Gastrocnemius medialis (tissue), 4 donors: ENCODE measurements around the gene C1orf56.

ENCODE experiments used
- POLR2A ChIP-seq, 2 donors: fragments of 450-650 bp; IDR thresholded peaks; one replicate each; pipeline ENCODE4 v1.6.1; 2017; ENCODE audit warnings: antibody characterized with exemption in 2 of 2, mild to moderate bottlenecking in 2 of 2, moderate library complexity in 2 of 2
- TF ChIP-seq, protein P1 (sequence below), 5 experiments: fragments of 450-650 bp in 3 of 5; fragments of 200-600 bp in 2 of 5; sonication (generic) in 2 of 5; IDR thresholded peaks in 4 of 5; conservative IDR thresholded peaks in 1 of 5; 1 replicate in 4 of 5; 2 replicates in 1 of 5; pipeline ENCODE4 v1.5.1; 2016 to 2019; ENCODE audit warnings: antibody characterized with exemption in 5 of 5, mild to moderate bottlenecking in 3 of 5, moderate library complexity in 3 of 5

DNA sequence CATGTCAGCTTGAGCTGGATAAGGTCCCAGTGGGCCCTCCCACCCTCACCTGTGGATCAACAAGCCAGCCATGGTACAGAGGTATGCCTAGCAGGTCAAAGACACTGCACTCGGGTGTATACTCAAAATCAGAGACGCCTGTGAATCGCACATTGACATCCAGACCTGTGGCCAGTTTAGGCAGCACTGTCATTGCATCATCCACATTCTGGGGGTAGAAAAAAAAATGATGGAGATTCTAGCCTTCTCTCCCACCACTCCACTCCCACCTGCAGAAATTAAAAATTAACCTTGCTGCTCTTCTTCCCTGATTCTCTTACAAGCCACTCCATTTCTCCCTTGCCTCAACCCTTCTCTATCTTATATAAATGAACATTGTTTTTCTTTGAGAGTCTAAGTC lies 47.1 kb upstream of the C1orf56 start:
- no peak for TF ChIP-seq POLR2A (IDR thresholded peaks at IDR 0.05)
- TF ChIP-seq, protein P1, sequence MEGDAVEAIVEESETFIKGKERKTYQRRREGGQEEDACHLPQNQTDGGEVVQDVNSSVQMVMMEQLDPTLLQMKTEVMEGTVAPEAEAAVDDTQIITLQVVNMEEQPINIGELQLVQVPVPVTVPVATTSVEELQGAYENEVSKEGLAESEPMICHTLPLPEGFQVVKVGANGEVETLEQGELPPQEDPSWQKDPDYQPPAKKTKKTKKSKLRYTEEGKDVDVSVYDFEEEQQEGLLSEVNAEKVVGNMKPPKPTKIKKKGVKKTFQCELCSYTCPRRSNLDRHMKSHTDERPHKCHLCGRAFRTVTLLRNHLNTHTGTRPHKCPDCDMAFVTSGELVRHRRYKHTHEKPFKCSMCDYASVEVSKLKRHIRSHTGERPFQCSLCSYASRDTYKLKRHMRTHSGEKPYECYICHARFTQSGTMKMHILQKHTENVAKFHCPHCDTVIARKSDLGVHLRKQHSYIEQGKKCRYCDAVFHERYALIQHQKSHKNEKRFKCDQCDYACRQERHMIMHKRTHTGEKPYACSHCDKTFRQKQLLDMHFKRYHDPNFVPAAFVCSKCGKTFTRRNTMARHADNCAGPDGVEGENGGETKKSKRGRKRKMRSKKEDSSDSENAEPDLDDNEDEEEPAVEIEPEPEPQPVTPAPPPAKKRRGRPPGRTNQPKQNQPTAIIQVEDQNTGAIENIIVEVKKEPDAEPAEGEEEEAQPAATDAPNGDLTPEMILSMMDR (IDR thresholded peaks at IDR 0.05 in 4 of 5, conservative IDR thresholded peaks at IDR 0.05 in 1 of 5), result no peak
